Tibial nerve (tissue), 3 donors: ENCODE measurements around the gene VKORC1L1.
"Not testable (repeated sequence)": the region's sequence is repeated elsewhere in the genome, so short reads cannot be mapped to it uniquely, and the experiment has no call there.

Experiments used
- CTCF ChIP-seq, 5 experiments: fragments of 200-600 bp in 3 of 5; fragments of 450-650 bp in 2 of 5; sonication (generic) in 3 of 5; IDR thresholded peaks; one replicate each; pipeline ENCODE4 v1.5.1; 2016 to 2019; ENCODE audit warnings: antibody characterized with exemption in 5 of 5, mild to moderate bottlenecking in 3 of 5, moderate library complexity in 2 of 5
- POLR2A ChIP-seq, 2 donors: fragments of 450-650 bp; IDR thresholded peaks; one replicate each; pipeline ENCODE4 v1.6.1; 2017; ENCODE audit warnings: antibody characterized with exemption in 2 of 2, mild to moderate bottlenecking in 2 of 2, moderate library complexity in 2 of 2

- TF ChIP-seq CTCF, POLR2A (IDR thresholded peaks at IDR 0.05): not testable (repeated sequence)
These were observed 36.2 kb upstream of the VKORC1L1 start for GRCh38 chr7:65836684-65837083.
